Karpas-422 (cell line): Measurements from ENCODE around the gene ATP2A2. TPM values are rescaled to one million over a fixed set of nuclear protein-coding genes. Genes with fewer than 3 reads are reported as not detected.

Experiments used
- DNase-seq: peaks from one replicate; pipeline ENCODE4 v3.0.0-alpha.2; 2015
- H2AFZ ChIP-seq: fragments of 200-600 bp; sonication (generic); 2 replicates; pipeline ENCODE4 v1.6.1; 2014; ENCODE audit warnings: antibody characterized with exemption, low read length, mixed read lengths
- H3K27ac ChIP-seq: fragments of 200-600 bp; sonication (generic); 2 replicates; pipeline ENCODE4 v1.5.1; 2014; ENCODE audit warnings: mild to moderate bottlenecking, low read length, moderate library complexity
- H3K27me3 ChIP-seq: fragments of 200-600 bp; sonication (generic); 2 replicates; pipeline ENCODE4 v1.6.1; 2014; ENCODE audit warnings: low read length, mixed read lengths
- H3K36me3 ChIP-seq: fragments of 200-600 bp; sonication (generic); 2 replicates; pipeline ENCODE4 v1.6.1; 2014; ENCODE audit warnings: low read length, mixed read lengths; ENCODE audit not compliant: insufficient read depth
- H3K4me1 ChIP-seq: fragments of 200-600 bp; sonication (generic); 2 replicates; pipeline ENCODE4 v1.6.1; 2014; ENCODE audit warnings: mild to moderate bottlenecking, low read length, mixed read lengths
- H3K4me2 ChIP-seq: fragments of 200-600 bp; sonication (generic); 2 replicates; pipeline ENCODE4 v1.6.1; 2014; ENCODE audit warnings: low read length, low read depth, mild to moderate bottlenecking; ENCODE audit not compliant: poor library complexity, severe bottlenecking
- H3K4me3 ChIP-seq: fragments of 200-600 bp; sonication (generic); 2 replicates; pipeline ENCODE4 v1.5.1; 2014; ENCODE audit warnings: mild to moderate bottlenecking, antibody characterized with exemption, low read length, mixed read lengths
- H3K79me2 ChIP-seq: fragments of 200-600 bp; sonication (generic); 2 replicates; pipeline ENCODE4 v1.6.1; 2014; ENCODE audit warnings: mild to moderate bottlenecking, low read length, mixed read lengths
- H3K9ac ChIP-seq: fragments of 200-600 bp; sonication (generic); 2 replicates; pipeline ENCODE4 v1.6.0; 2014; ENCODE audit warnings: low read length
- H3K9me2 ChIP-seq: fragments of 200-600 bp; sonication (generic), shearing (Covaris generic); replicated peaks from 2 replicates; pipeline ENCODE4 v1.6.0; 2014; ENCODE audit warnings: mild to moderate bottlenecking, low read length, moderate library complexity; ENCODE audit not compliant: insufficient read depth
- H3K9me3 ChIP-seq: fragments of 300-700, 200-600 bp; sonication (generic); 2 replicates; pipeline ENCODE4 v1.6.1; 2014; ENCODE audit warnings: low read length, mixed read lengths
- H4K20me1 ChIP-seq: fragments of 200-600 bp; sonication (generic); 2 replicates; pipeline ENCODE4 v1.6.1; 2014; ENCODE audit warnings: mild to moderate bottlenecking, antibody characterized with exemption, low read length, low read depth; ENCODE audit not compliant: insufficient read depth
- total RNA-seq: library from RNA; depleted of rRNA; stranded (reverse); fragments of >200 nt; shearing (Covaris generic); gene quantifications from 2 replicates; pipeline ENCODE4 v1.2.3, GENCODE V29; 2014; ENCODE audit warnings: low replicate concordance

ATP2A2 gene
- total RNA-seq, 1 experiment from 2014 or later: 88.5 TPM

DNA sequence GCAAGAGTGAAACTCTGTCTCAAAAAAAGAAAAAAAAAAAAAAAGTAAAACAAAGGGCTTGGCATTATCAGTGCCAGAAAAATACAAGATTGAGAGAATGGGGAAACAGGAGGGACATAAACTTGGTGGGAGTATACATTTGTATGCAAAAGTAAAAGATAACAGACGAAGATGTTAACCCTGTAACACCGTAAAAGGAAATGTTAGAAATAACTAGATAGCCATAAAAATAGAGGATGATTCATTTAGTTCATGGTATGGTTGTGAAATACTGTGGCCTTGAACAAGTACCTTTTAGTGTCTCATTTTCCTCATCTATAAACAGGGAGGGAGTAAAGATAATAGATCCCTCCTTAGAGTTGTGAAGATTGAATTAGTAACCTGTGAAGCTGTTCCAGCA, 33.3 kb downstream of the ATP2A2 start:
- Histone ChIP-seq H3K4me1 (no peaks in the 10 kb centered on the region), H3K9me3 (no peaks in the 10 kb centered on the region), H3K9ac (no peak overlapping the region), H3K36me3 (peaks cover 34% of the 10 kb centered on the region; the same call in 1 of the 2 replicates), H4K20me1 (peaks cover 26% of the 10 kb centered on the region), H2AFZ (no peak overlapping the region), H3K27ac (no peak overlapping the region), H3K9me2 (no peaks in the 10 kb centered on the region), H3K79me2 (peaks cover 96% of the 10 kb centered on the region), H3K4me3 (no peak overlapping the region), H3K27me3 (no peaks in the 10 kb centered on the region), H3K4me2 (no peak overlapping the region)
- DNase-seq: no peak

DNA sequence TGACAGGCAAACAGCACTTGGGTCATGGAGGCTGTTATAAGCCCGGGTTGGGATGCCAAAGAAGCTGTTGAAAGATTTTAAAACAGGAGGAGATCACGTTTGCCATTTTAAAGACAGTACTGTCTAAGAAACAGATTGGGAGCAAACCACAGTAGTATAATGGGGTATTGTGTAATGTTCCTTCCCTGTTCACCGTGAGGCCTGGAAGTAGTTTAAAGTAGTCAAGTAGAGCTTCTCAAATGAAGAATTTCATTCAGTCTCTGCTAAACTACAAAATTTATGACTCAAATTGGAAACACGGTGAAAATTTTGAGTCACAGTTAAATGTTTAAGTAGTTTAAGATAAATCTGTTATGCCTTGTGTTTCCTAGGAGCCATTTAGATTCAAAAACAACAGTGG, 35.8 kb downstream of the ATP2A2 start:
- Histone ChIP-seq H3K9me2 (no peaks in the 10 kb centered on the region), H3K4me2 (no peak overlapping the region), H3K9me3 (no peaks in the 10 kb centered on the region), H3K27ac (no peak overlapping the region), H3K79me2 (peaks cover 96% of the 10 kb centered on the region), H3K4me1 (no peaks in the 10 kb centered on the region), H3K36me3 (peaks cover 29% of the 10 kb centered on the region; the same call in 1 of the 2 replicates), H2AFZ (no peak overlapping the region), H3K9ac (no peak overlapping the region), H3K27me3 (no peaks in the 10 kb centered on the region), H4K20me1 (peaks cover 23% of the 10 kb centered on the region), H3K4me3 (no peak overlapping the region)
- DNase-seq: no peak

DNA sequence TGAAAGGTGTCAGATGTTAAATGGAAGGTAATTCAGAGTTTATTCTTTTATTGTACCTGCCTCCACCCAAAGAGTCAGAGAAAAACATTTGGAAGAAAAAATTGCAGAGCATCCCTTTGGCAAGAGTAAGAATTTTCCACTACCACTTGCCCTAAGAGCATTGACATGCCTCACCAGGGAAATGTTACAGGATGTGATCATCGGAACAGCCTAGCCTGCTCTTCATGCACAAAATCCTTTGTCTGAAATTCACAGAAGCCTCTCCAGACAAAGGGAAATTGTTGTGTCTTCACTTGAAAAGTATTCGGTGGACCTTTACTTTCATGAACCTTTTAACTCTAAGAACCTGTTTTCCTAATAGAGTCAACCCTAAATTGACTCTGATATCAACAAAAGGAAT, 36.9 kb downstream of the ATP2A2 start:
- Histone ChIP-seq H3K4me3 (no peak overlapping the region), H2AFZ (no peak overlapping the region), H4K20me1 (peaks cover 23% of the 10 kb centered on the region), H3K9me2 (no peaks in the 10 kb centered on the region), H3K27ac (no peak overlapping the region), H3K4me2 (no peak overlapping the region), H3K27me3 (no peaks in the 10 kb centered on the region), H3K9ac (no peak overlapping the region), H3K4me1 (no peaks in the 10 kb centered on the region), H3K36me3 (peaks cover 34% of the 10 kb centered on the region; the same call in 1 of the 2 replicates), H3K9me3 (no peaks in the 10 kb centered on the region), H3K79me2 (peaks cover 96% of the 10 kb centered on the region)
- no peak for DNase-seq

DNA sequence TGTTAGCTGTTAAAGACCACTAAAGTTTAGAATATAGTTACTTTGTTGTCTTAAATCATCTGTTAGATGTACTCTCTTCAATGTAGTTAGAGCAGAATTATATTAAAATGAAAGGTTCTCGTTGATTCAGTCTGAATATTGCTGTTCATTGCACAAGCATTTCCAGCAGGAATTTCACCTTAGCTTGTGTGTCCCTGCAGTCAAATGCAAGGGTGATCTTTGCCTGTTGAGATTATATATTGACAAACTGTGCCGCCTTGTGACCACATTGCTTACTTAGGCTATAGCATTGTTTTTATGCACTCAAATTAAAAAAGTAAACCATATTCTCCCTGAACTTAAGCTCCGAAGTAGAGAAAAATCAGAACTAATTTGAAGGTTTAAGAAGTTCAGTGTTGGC, 39.5 kb downstream of the ATP2A2 start:
- Histone ChIP-seq H3K4me2 (no peak overlapping the region), H3K4me1 (no peaks in the 10 kb centered on the region), H3K36me3 (peaks cover 31% of the 10 kb centered on the region; the same call in 1 of the 2 replicates), H3K27ac (no peak overlapping the region), H3K27me3 (no peaks in the 10 kb centered on the region), H2AFZ (no peak overlapping the region), H3K4me3 (no peak overlapping the region), H4K20me1 (peaks cover 18% of the 10 kb centered on the region), H3K9me2 (no peaks in the 10 kb centered on the region), H3K9me3 (no peaks in the 10 kb centered on the region), H3K9ac (no peak overlapping the region), H3K79me2 (peaks cover 95% of the 10 kb centered on the region)
- DNase-seq: no peak

DNA sequence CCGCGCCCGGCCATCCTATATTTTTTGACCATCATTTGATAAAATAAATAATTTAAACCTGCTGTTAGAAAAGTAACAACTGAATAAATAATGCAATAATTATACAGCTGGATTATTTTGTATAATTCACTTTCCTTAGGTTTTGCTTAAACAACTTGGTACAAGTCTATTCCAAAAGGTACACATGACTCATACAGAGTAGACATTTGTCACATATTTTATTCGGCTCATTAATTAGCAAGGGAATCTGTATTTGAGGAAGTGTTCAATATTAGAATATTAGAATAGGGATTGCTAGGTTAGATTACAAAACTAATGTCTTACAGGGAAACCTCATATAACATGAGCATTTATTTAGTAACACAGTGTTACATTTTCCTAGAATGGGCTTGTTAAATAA, 48.7 kb downstream of the ATP2A2 start:
- Histone ChIP-seq H3K4me1 (peaks cover 16% of the 10 kb centered on the region), H2AFZ (no peak overlapping the region), H3K9me3 (no peaks in the 10 kb centered on the region), H3K27ac (no peak overlapping the region), H3K79me2 (peaks cover 84% of the 10 kb centered on the region), H3K9ac (no peak overlapping the region), H3K36me3 (peaks cover 71% of the 10 kb centered on the region), H3K27me3 (no peaks in the 10 kb centered on the region), H3K4me3 (no peak overlapping the region), H3K9me2 (no peaks in the 10 kb centered on the region), H3K4me2 (no peak overlapping the region), H4K20me1 (peaks cover 22% of the 10 kb centered on the region)
- DNase-seq: no peak

DNA sequence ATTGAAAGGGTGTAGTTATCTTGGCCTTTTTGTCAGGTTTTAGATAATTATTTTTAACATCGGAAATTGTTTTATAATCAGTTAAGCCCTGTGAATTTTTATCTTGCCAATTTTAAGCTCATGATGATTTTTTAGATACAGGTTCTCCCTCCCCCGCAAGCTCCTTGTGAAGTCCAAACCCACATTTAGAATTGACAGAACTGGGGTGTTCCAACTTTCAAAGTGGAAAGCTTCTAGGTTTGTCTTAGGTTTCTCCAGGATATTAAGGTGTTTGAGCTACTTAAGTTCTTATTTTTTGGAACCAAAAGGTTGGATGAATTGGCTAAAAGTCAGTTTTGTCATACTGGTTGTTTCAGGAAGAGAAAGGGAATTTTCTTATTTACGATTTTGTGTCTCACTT, 49.1 kb downstream of the ATP2A2 start:
- H3K4me1 ChIP-seq: peaks cover 18% of the 10 kb centered on the region
- no peak overlapping the region for H2AFZ ChIP-seq
- H3K79me2 ChIP-seq: peaks cover 80% of the 10 kb centered on the region
- H3K27me3 ChIP-seq: no peaks in the 10 kb centered on the region
- no peak overlapping the region for H3K9ac ChIP-seq
- no peak for DNase-seq
- H3K9me2 ChIP-seq: no peaks in the 10 kb centered on the region
- peaks cover 22% of the 10 kb centered on the region for H4K20me1 ChIP-seq
- no peaks in the 10 kb centered on the region for H3K9me3 ChIP-seq
- 0 out of 2 replicates have a peak overlapping the region, but pooled peaks have one; percentile 4 for H3K27ac ChIP-seq
- no peak overlapping the region for H3K4me3 ChIP-seq
- H3K36me3 ChIP-seq: peaks cover 74% of the 10 kb centered on the region
- H3K4me2 ChIP-seq: no peak overlapping the region

DNA sequence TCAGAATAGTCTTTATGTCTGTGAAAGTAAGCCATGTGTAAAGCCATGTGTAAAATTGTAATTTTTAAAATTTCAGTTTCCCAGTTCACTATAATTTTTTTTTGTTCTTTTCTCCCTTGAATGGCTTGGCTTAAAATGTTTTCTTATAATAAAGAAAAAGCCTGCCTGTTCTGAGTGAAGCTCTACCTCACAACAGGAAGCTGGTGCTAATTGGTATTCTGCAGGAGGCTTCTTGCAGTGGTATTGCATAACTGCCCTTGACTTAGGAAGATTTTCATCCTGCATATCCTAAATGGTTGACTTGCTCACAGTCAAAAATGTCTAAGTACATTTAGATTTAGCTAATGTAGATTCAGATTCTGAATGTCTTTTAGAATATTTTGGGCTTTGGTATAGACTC, 49.5 kb downstream of the ATP2A2 start:
- DNase-seq: no peak
- Histone ChIP-seq H3K79me2 (peaks cover 75% of the 10 kb centered on the region), H3K4me3 (no peak overlapping the region), H3K9me3 (no peaks in the 10 kb centered on the region), H3K27ac (0 out of 2 replicates have a peak overlapping the region, but pooled peaks have one; percentile 4), H3K27me3 (no peaks in the 10 kb centered on the region), H3K4me1 (peaks cover 22% of the 10 kb centered on the region), H3K9ac (no peak overlapping the region), H3K36me3 (peaks cover 79% of the 10 kb centered on the region), H4K20me1 (peaks cover 22% of the 10 kb centered on the region), H3K9me2 (no peaks in the 10 kb centered on the region), H3K4me2 (no peak overlapping the region), H2AFZ (no peak overlapping the region)

DNA sequence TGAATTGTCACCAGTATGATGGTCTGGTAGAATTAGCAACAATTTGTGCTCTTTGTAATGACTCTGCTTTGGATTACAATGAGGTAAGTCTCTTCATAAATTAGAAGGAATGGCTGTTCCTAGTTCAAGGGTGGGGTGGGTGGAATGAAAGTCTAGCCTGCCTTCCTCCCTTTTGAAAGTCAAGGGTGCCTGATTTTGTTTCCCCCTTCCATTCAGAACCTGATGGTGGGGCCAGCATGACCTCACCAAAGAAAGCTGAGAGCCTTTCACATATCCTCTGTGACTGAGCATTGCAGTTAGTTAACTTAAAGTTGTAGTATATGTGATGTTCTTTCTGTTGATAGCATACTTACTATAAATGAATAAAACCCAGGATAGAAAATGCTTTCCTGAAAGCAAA, 52.2 kb downstream of the ATP2A2 start:
- Histone ChIP-seq H3K4me3 (no peak overlapping the region), H3K9me3 (no peaks in the 10 kb centered on the region), H3K9me2 (no peaks in the 10 kb centered on the region), H3K4me2 (no peak overlapping the region), H3K79me2 (peaks cover 63% of the 10 kb centered on the region), H4K20me1 (peaks cover 13% of the 10 kb centered on the region; the same call in 1 of the 2 replicates), H3K27me3 (no peaks in the 10 kb centered on the region), H3K36me3 (peaks cover 82% of the 10 kb centered on the region), H3K9ac (no peak overlapping the region), H3K4me1 (peaks cover 49% of the 10 kb centered on the region), H3K27ac (no peak overlapping the region), H2AFZ (no peak overlapping the region)
- no peak for DNase-seq
